Brain microvascular endothelial cell (primary cell): ENCODE measurements around the gene TNFAIP2.

Experiments
- DNase-seq: peaks from one replicate; pipeline ENCODE4 v3.0.0-alpha.2; 2020
- H3K27ac ChIP-seq: fragments of 250-450 bp; sonication (Bioruptor Pico); 2 replicates; pipeline ENCODE4 v1.5.1; 2020; ENCODE audit warnings: mild to moderate bottlenecking, moderate library complexity
- H3K27me3 ChIP-seq: fragments of 250-450 bp; sonication (Bioruptor Pico); replicated peaks from 2 replicates; pipeline ENCODE4 v1.5.1; 2020; ENCODE audit warnings: mild to moderate bottlenecking
- H3K36me3 ChIP-seq: fragments of 250-450 bp; sonication (Bioruptor Pico); replicated peaks from 2 replicates; pipeline ENCODE4 v1.5.1; 2020; ENCODE audit warnings: mild to moderate bottlenecking
- H3K4me3 ChIP-seq: 2 replicates; pipeline ENCODE4 v1.5.1; 2011; ENCODE audit warnings: low read depth, mild to moderate bottlenecking, control low read depth, low read length, moderate library complexity
- in situ Hi-C: cut with HindIII; loops from 2 replicates; pipeline ENCODE4 v1.10.0; 2017; ENCODE audit warnings: low sequenced_read_pairs, low pct_ligation_motif_present
- TF ChIP-seq, protein P1 (sequence below): IDR thresholded peaks from 2 replicates; pipeline ENCODE4 v1.5.1; 2011; ENCODE audit warnings: low read depth, mild to moderate bottlenecking, moderate library complexity, low read length, control low read depth, inconsistent platforms; ENCODE audit errors: missing control alignments

The TNFAIP2 gene

DNA sequence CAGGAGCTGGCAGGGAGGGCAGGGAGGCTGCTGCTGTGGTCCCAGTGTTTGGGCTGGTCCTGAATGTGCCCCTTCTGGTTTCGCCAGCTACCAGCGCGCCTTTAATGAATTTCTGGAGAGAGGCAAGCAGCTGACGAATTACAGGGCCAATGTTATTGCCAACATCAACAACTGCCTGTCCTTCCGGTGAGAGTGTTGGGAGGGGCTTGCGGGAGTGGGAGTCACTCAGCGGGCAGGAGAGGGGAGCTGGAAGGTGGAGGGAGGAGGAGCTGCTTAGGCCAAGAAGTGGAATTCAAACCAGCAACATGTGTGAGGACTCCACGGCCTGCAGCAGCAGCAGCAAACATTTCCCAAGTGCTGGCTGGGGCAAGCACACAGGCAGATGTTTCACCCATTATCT lies 7.7 kb downstream of the TNFAIP2 start:
- Histone ChIP-seq H3K4me3 (no peak overlapping the region), H3K27ac (no peak overlapping the region), H3K36me3 (no peaks in the 10 kb centered on the region), H3K27me3 (no peaks in the 10 kb centered on the region)
- peak; percentile 83 for DNase-seq
- in situ Hi-C loops, result no loop called here
- TF ChIP-seq, protein P1, sequence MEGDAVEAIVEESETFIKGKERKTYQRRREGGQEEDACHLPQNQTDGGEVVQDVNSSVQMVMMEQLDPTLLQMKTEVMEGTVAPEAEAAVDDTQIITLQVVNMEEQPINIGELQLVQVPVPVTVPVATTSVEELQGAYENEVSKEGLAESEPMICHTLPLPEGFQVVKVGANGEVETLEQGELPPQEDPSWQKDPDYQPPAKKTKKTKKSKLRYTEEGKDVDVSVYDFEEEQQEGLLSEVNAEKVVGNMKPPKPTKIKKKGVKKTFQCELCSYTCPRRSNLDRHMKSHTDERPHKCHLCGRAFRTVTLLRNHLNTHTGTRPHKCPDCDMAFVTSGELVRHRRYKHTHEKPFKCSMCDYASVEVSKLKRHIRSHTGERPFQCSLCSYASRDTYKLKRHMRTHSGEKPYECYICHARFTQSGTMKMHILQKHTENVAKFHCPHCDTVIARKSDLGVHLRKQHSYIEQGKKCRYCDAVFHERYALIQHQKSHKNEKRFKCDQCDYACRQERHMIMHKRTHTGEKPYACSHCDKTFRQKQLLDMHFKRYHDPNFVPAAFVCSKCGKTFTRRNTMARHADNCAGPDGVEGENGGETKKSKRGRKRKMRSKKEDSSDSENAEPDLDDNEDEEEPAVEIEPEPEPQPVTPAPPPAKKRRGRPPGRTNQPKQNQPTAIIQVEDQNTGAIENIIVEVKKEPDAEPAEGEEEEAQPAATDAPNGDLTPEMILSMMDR, result no peak

DNA sequence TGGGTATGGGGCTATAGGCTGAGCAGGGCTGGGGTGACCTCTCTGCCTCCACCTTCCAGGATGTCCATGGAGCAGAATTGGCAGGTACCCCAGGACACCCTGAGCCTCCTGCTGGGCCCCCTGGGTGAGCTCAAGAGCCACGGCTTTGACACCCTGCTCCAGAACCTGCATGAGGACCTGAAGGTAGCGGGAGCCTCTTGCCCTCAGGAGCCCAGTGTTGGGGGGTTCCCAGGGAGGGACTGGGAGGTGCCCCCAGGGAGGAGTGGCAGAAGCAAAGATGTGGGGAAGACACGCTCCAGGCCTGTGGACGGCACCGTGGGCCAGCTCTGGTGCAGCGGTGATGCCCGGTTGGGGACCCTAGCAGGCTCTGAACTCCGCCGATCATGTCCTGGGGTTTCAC lies 8.3 kb downstream of the TNFAIP2 start:
- Histone ChIP-seq H3K27ac (no peak overlapping the region), H3K4me3 (no peak overlapping the region), H3K36me3 (no peaks in the 10 kb centered on the region), H3K27me3 (no peaks in the 10 kb centered on the region)
- TF ChIP-seq, protein P1, result no peak
- in situ Hi-C loops, result no loop called here
- no peak for DNase-seq

DNA sequence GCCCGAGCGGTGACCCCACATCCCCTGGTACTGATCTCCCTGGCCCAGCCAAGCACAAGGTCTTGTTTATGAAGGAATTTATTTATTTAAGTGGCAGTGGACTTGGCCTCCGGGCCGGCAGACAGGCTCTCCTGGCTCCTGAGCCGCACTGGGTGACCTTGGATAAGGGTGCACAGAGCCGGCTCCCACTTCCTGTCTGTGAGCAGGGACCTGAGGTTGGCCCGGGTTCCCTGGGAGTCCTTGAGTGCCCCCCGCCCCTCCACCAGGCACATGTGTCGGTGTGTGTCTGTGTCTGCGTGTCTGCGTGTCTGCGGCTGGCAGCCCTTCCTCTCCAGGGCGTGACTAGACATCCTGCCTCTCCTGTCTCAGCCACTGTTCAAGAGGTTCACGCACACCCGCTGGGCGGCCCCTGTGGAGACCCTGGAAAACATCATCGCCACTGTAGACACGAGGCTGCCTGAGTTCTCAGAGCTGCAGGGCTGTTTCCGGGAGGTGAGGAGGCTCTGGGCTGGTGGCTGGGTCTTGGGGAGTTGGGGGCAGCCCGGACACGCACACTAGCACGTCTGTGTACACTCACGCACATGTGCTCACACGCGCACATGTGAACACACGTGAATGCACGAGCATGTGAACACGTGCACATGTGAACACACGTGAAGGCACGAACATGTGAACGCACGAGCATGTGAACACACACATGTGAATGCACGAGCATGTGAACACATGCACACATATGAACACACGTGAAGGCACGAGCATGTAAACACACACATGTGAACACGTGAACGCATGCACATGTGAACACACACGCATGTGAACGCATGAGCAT lies 9.3 kb downstream of the TNFAIP2 start:
- H3K27ac ChIP-seq, result no peak overlapping the region
- H3K27me3 ChIP-seq, result no peaks in the 10 kb centered on the region
- no peaks in the 10 kb centered on the region for H3K36me3 ChIP-seq
- TF ChIP-seq, protein P1, result no peak
- no peak overlapping the region for H3K4me3 ChIP-seq
- DNase-seq, result peak; percentile 69
- in situ Hi-C loops, result no loop called here

DNA sequence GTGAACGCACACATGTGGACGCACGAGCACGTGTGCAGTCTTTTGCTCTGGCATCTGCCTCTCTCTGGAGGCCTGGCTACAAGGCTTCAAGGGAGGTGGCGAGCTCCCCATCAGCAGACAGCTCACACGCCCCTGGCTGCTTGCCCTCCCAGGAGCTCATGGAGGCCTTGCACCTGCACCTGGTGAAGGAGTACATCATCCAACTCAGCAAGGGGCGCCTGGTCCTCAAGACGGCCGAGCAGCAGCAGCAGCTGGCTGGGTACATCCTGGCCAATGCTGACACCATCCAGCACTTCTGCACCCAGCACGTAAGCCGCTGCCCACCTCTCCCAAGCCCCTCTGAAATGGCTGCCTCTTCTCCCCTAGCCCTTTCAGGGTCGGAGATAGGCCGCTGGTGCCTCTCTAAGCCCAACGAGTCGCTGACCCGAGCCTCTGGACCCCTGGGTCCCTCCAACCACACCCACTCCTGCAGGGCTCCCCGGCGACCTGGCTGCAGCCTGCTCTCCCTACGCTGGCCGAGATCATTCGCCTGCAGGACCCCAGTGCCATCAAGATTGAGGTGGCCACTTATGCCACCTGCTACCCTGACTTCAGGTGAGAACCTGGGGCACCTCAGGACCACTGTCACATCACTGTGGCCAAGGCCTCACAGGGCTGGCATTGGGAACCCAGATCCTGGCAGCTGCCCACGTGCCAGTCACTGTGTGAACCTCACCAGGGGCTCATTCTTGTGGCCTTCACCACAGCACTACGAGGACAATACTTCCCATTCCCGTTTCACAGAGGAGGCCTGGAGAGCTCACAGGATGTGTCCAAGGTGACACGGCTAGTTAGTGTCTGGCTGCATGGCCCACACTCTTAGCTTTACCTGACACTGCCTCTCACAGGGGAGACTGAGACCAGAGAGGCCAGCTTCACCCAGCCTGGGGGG lies 10.2 kb downstream of the TNFAIP2 start:
- no peak overlapping the region for H3K27ac ChIP-seq
- in situ Hi-C loops, result no loop called here
- TF ChIP-seq, protein P1, result no peak
- H3K4me3 ChIP-seq, result no peak overlapping the region
- DNase-seq, result no peak
- H3K27me3 ChIP-seq, result peaks cover 4% of the 10 kb centered on the region
- no peaks in the 10 kb centered on the region for H3K36me3 ChIP-seq

DNA sequence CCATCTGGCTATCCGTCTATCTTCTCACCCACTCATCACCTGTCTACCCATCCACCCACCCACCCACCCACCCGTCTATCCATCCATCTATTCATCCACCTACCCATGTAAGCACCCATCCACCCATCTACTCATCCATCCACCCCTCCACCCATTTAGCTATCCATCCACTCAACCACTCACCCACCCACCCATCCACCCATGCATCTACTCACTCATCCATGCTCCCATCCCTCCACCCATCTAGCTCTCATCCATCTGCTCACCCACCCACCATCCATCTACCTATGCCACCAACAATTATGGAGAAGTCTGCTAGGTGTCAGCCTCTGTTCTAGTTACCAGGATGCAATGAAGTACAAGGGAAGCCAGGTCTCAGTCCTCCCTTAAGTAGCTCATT lies 11.1 kb downstream of the TNFAIP2 start:
- no peak overlapping the region for H3K27ac ChIP-seq
- TF ChIP-seq, protein P1, result no peak
- in situ Hi-C loops, result no loop called here
- DNase-seq, result no peak
- no peaks in the 10 kb centered on the region for H3K36me3 ChIP-seq
- H3K4me3 ChIP-seq, result no peak overlapping the region
- peaks cover 13% of the 10 kb centered on the region for H3K27me3 ChIP-seq
